GM12892 (cell line): ENCODE results near the gene SHISA5.

ENCODE experiments used
- DNase-seq: peaks from one replicate; pipeline ENCODE4 v3.0.0; 2011; ENCODE audit not compliant: insufficient read length
- FAIRE-seq: peaks from 2 replicates; lab custom pipeline; 2011; peaks lifted over from hg19 to GRCh38; lab: Jason Lieb, UNC
- POLR2A ChIP-seq: IDR thresholded peaks from 2 replicates; pipeline ENCODE4 v1.6.1; 2011; ENCODE audit warnings: low read depth, low read length, control low read depth
- POLR2AphosphoS5 ChIP-seq: IDR thresholded peaks from 2 replicates; pipeline ENCODE4 v1.6.1; 2011; ENCODE audit warnings: low read depth, low read length, control low read depth
- TAF1 ChIP-seq: IDR thresholded peaks from 2 replicates; pipeline ENCODE4 v1.6.1; 2011; ENCODE audit warnings: low read depth, mild to moderate bottlenecking, control low read depth, low read length, borderline replicate concordance

SHISA5 gene

GRCh38 chr3:48426401-48426909 is 77.5 kb downstream of the SHISA5 start:
- TF ChIP-seq TAF1 (no peak), POLR2A (no peak), POLR2AphosphoS5 (no peak)
- FAIRE-seq (no peak), DNase-seq (no peak)

- no peak for TF ChIP-seq POLR2A
- TF ChIP-seq POLR2AphosphoS5, result no peak
- no peak for TF ChIP-seq TAF1
- no peak for DNase-seq
- no peak for FAIRE-seq
Measured at GRCh38 chr3:48425281-48425812, 78.6 kb downstream of the SHISA5 start.

GRCh38 chr3:48423883-48424695 is 79.9 kb downstream of the SHISA5 start:
- FAIRE-seq, result no peak
- DNase-seq, result no peak
- no peak for TF ChIP-seq POLR2A
- no peak for TF ChIP-seq POLR2AphosphoS5

- FAIRE-seq, result no peak
- DNase-seq, result no peak
- no peak for TF ChIP-seq TAF1
- no peak for TF ChIP-seq POLR2A
- TF ChIP-seq POLR2AphosphoS5, result no peak
Measured at GRCh38 chr3:48423241-48423882, 80.6 kb downstream of the SHISA5 start.

GRCh38 chr3:48422681-48423080 is 81.3 kb downstream of the SHISA5 start:
- no peak for DNase-seq
- TF ChIP-seq TAF1 (no peak), POLR2AphosphoS5 (no peak)
- FAIRE-seq, result no peak

- FAIRE-seq, result no peak
- no peak for DNase-seq
- TF ChIP-seq POLR2AphosphoS5 (no peak), POLR2A (no peak), TAF1 (no peak)
Measured at GRCh38 chr3:48422272-48422671, 81.7 kb downstream of the SHISA5 start.

GRCh38 chr3:48420561-48420960 is 83.4 kb downstream of the SHISA5 start:
- DNase-seq (no peak), FAIRE-seq (no peak)
- TF ChIP-seq POLR2A (no peak), TAF1 (no peak), POLR2AphosphoS5 (no peak)

GRCh38 chr3:48419597-48419996 is 84.4 kb downstream of the SHISA5 start:
- TF ChIP-seq POLR2A (no peak), POLR2AphosphoS5 (no peak), TAF1 (no peak)
- no peak for DNase-seq
- FAIRE-seq, result no peak

- TF ChIP-seq POLR2AphosphoS5 (no peak), TAF1 (no peak), POLR2A (no peak)
- FAIRE-seq (no peak), DNase-seq (no peak)
Measured at GRCh38 chr3:48419149-48419548, 84.8 kb downstream of the SHISA5 start.

GRCh38 chr3:48418651-48419050 is 85.3 kb downstream of the SHISA5 start:
- TF ChIP-seq POLR2AphosphoS5, result no peak
- TF ChIP-seq TAF1, result no peak
- no peak for TF ChIP-seq POLR2A
- DNase-seq, result no peak
- no peak for FAIRE-seq

GRCh38 chr3:48418140-48418539 is 85.8 kb downstream of the SHISA5 start:
- FAIRE-seq (no peak), DNase-seq (no peak)
- TF ChIP-seq TAF1, result no peak
- no peak for TF ChIP-seq POLR2AphosphoS5
- TF ChIP-seq POLR2A, result no peak
